WTC11 (cell line): ENCODE data around the gene ICA1. TPM values are rescaled to one million over a fixed set of nuclear protein-coding genes. Genes with fewer than 3 reads are reported as not detected.

Experiments
- ATAC-seq: fragments of 200-7000 bp; cut with Tn5 transposase; 2 replicates; pipeline ENCODE4 v1.10.0; 2021; ENCODE audit warnings: mild to moderate bottlenecking, moderate library complexity
- CTCF ChIA-PET: fragments of 300-600 bp; sonication (Branson Sonifier 250); formaldehyde crosslinking; loops from one replicate; lab custom pipeline; 2021; ENCODE audit warnings: antibody characterized with exemption; lab: Charles Lee
- POLR2A ChIA-PET: fragments of 350-600 bp; sonication (Branson Sonifier 250); formaldehyde crosslinking; loops from one replicate; lab custom pipeline; 2021; ENCODE audit warnings: antibody characterized with exemption; lab: Charles Lee
- DNase-seq: peaks from one replicate; pipeline ENCODE4 v3.0.0; 2021; ENCODE audit warnings: low spot score
- H3K27ac Mint-ChIP-seq: 2 replicates; pipeline ENCODE4 v1.8.0; 2021; ENCODE audit warnings: mixed read lengths
- H3K27me3 Mint-ChIP-seq: 2 replicates; pipeline ENCODE4 v1.8.0; 2021; ENCODE audit warnings: low read depth, mild to moderate bottlenecking, moderate library complexity, mixed read lengths
- H3K36me3 Mint-ChIP-seq: 2 replicates; pipeline ENCODE4 v1.8.0; 2021; ENCODE audit warnings: mixed read lengths
- H3K4me1 Mint-ChIP-seq: 2 replicates; pipeline ENCODE4 v1.8.0; 2022; ENCODE audit warnings: mixed read lengths
- H3K4me3 Mint-ChIP-seq: 2 replicates; pipeline ENCODE4 v1.8.0; 2021; ENCODE audit warnings: mild to moderate bottlenecking, moderate library complexity, mixed read lengths
- H3K9me3 Mint-ChIP-seq: 2 replicates; pipeline ENCODE4 v1.8.0; 2021; ENCODE audit warnings: mixed read lengths
- AR ChIP-seq: fragments of 250-450 bp; sonication (Bioruptor Pico); IDR thresholded peaks from 2 replicates; pipeline ENCODE4 v1.9.0; 2021; ENCODE audit warnings: mild to moderate bottlenecking
- ATF6 ChIP-seq: sonication (generic); formaldehyde crosslinking; IDR thresholded peaks from 2 replicates; pipeline ENCODE4 v1.8.1; 2023; ENCODE audit warnings: mild to moderate bottlenecking, missing genetic modification reagents
- E2F1 ChIP-seq: sonication (generic); formaldehyde crosslinking; IDR thresholded peaks from 2 replicates; pipeline ENCODE4 v1.8.0; 2022; ENCODE audit warnings: mild to moderate bottlenecking, missing genetic modification reagents
- E2F4 ChIP-seq: sonication (generic); formaldehyde crosslinking; IDR thresholded peaks from 2 replicates; pipeline ENCODE4 v1.8.1; 2022; ENCODE audit warnings: low read depth, mild to moderate bottlenecking, moderate library complexity, missing genetic modification reagents, borderline replicate concordance
- ELF4 ChIP-seq: sonication (generic); formaldehyde crosslinking; IDR thresholded peaks from 2 replicates; pipeline ENCODE4 v1.8.1; 2022; ENCODE audit warnings: low read depth, mild to moderate bottlenecking, moderate library complexity, missing genetic modification reagents
- FOXP4 ChIP-seq: sonication (generic); formaldehyde crosslinking; IDR thresholded peaks from 2 replicates; pipeline ENCODE4 v1.8.0; 2022; ENCODE audit warnings: mild to moderate bottlenecking, missing genetic modification reagents
- HMGXB4 ChIP-seq: sonication (generic); formaldehyde crosslinking; IDR thresholded peaks from 2 replicates; pipeline ENCODE4 v1.8.1; 2023; ENCODE audit warnings: mild to moderate bottlenecking, moderate library complexity, missing genetic modification reagents
- IRF2 ChIP-seq: sonication (generic); formaldehyde crosslinking; IDR thresholded peaks from 2 replicates; pipeline ENCODE4 v1.8.0; 2022; ENCODE audit warnings: low read depth, missing genetic modification reagents, borderline replicate concordance
- MXD4 ChIP-seq: fragments of 250-450 bp; sonication (Bioruptor Pico); IDR thresholded peaks from 2 replicates; pipeline ENCODE4 v1.8.0; 2021; ENCODE audit warnings: mild to moderate bottlenecking, moderate library complexity, borderline replicate concordance
- MYBL2 ChIP-seq: sonication (generic); formaldehyde crosslinking; IDR thresholded peaks from 2 replicates; pipeline ENCODE4 v1.8.1; 2023; ENCODE audit warnings: mild to moderate bottlenecking, moderate library complexity, missing genetic modification reagents
- NFYB ChIP-seq: sonication (generic); formaldehyde crosslinking; conservative IDR thresholded peaks from 2 replicates; pipeline ENCODE4 v1.8.0; 2022; ENCODE audit warnings: low read depth, missing genetic modification reagents
- PREB ChIP-seq: sonication (generic); formaldehyde crosslinking; IDR thresholded peaks from 2 replicates; pipeline ENCODE4 v1.8.1; 2022; ENCODE audit warnings: mild to moderate bottlenecking, missing genetic modification reagents, moderate library complexity, borderline replicate concordance
- RORB ChIP-seq: fragments of 250-450 bp; sonication (Bioruptor Pico); IDR thresholded peaks from 2 replicates; pipeline ENCODE4 v1.9.0; 2021; ENCODE audit warnings: mild to moderate bottlenecking
- SMAD4 ChIP-seq: sonication (generic); formaldehyde crosslinking; IDR thresholded peaks from 2 replicates; pipeline ENCODE4 v1.8.0; 2022; ENCODE audit warnings: mild to moderate bottlenecking, missing genetic modification reagents
- SOX15 ChIP-seq: fragments of 250-450 bp; sonication (Bioruptor Pico); IDR thresholded peaks from 2 replicates; pipeline ENCODE4 v1.9.0; 2021; ENCODE audit warnings: mild to moderate bottlenecking
- TP53 ChIP-seq: sonication (generic); formaldehyde crosslinking; IDR thresholded peaks from 2 replicates; pipeline ENCODE4 v1.8.1; 2023; ENCODE audit warnings: mild to moderate bottlenecking, missing genetic modification reagents
- ZNF281 ChIP-seq: sonication (generic); formaldehyde crosslinking; IDR thresholded peaks from 2 replicates; pipeline ENCODE4 v1.8.0; 2023; ENCODE audit warnings: mild to moderate bottlenecking, missing genetic modification reagents
- ZNF532 ChIP-seq: fragments of 250-450 bp; sonication (Bioruptor Pico); IDR thresholded peaks from 2 replicates; pipeline ENCODE4 v1.9.0; 2021; ENCODE audit warnings: mild to moderate bottlenecking, borderline replicate concordance
- total RNA-seq: library from RNA; stranded (reverse); gene quantifications from 3 replicates; pipeline ENCODE4 v1.2.3, GENCODE V29; 2021

The ICA1 gene
- total RNA-seq, 1 experiment from 2014 or later = 31.2 TPM

- DNase-seq (no peak), ATAC-seq (no peak)
- peaks cover 21% of the 10 kb centered on the region for H3K4me1 Mint-ChIP-seq
- TF ChIP-seq NFYB = no peak
- TF ChIP-seq ZNF281 (CRISPR knock-in tag) = no peak
- no peak for TF ChIP-seq IRF2 (CRISPR knock-in tag)
- TF ChIP-seq PREB = no peak
- no peak for TF ChIP-seq SMAD4 (CRISPR knock-in tag)
- no peak for TF ChIP-seq MXD4 (CRISPR knock-in tag)
- no peak for TF ChIP-seq ELF4 (CRISPR knock-in tag)
- TF ChIP-seq FOXP4 (CRISPR knock-in tag) = no peak
- no peak for TF ChIP-seq ZNF532 (CRISPR knock-in tag)
- no peak for TF ChIP-seq TP53
- no peak for TF ChIP-seq HMGXB4
- TF ChIP-seq ATF6 (CRISPR knock-in tag) = no peak
- no peak for TF ChIP-seq E2F1 (CRISPR knock-in tag)
- no peak for TF ChIP-seq E2F4 (CRISPR knock-in tag)
- no peak for TF ChIP-seq AR (CRISPR knock-in tag)
- TF ChIP-seq RORB (CRISPR knock-in tag) = no peak
- no peak for TF ChIP-seq MYBL2 (CRISPR knock-in tag)
- TF ChIP-seq SOX15 (CRISPR knock-in tag) = no peak
- H3K27me3 Mint-ChIP-seq = no peaks in the 10 kb centered on the region
- peaks cover 20% of the 10 kb centered on the region for H3K9me3 Mint-ChIP-seq
- no peak overlapping the region for H3K4me3 Mint-ChIP-seq
- ChIA-PET POLR2A (no interaction called here), CTCF (no interaction called here)
- H3K27ac Mint-ChIP-seq = no peak overlapping the region
- H3K36me3 Mint-ChIP-seq = peaks cover 21% of the 10 kb centered on the region
Measured at GRCh38 chr7:8117195-8117594, 144.8 kb downstream of the ICA1 start.
